K562 (cell line): Measurements from ENCODE around the gene SRPK2. TPM values are rescaled to one million over a fixed set of nuclear protein-coding genes. Genes with fewer than 3 reads are reported as not detected.
A peak's percentile ranks its signal among the peaks of the same experiment; 100 is the strongest.

Source experiments
- ATF4 ChIP-seq: fragments of 450-650 bp; formaldehyde crosslinking; IDR thresholded peaks from 2 replicates; pipeline ENCODE4 v1.4.0; 2022; ENCODE audit warnings: mild to moderate bottlenecking, moderate library complexity
- CCNT2 ChIP-seq: IDR thresholded peaks from 2 replicates; pipeline ENCODE4 v1.6.1; 2011; ENCODE audit warnings: borderline replicate concordance, low read depth, mild to moderate bottlenecking, moderate library complexity, mixed read lengths, low read length; ENCODE audit not compliant: insufficient read length; ENCODE audit errors: extremely low read depth
- ELF2 ChIP-seq: fragments of 250-450 bp; sonication (Bioruptor Pico); IDR thresholded peaks from 2 replicates; pipeline ENCODE4 v1.5.0; 2021; ENCODE audit warnings: mild to moderate bottlenecking
- FUS ChIP-seq: fragments of 200-400 bp; formaldehyde crosslinking; optimal IDR thresholded peaks from 2 replicates; pipeline ENCODE3; 2017; ENCODE audit warnings: low read depth, low read length
- KLF13 ChIP-seq: fragments of 450-650 bp; IDR thresholded peaks from 2 replicates; pipeline ENCODE4 v1.6.1; 2016; ENCODE audit warnings: missing genetic modification characterization, low read depth, mild to moderate bottlenecking, missing compliant biosample characterization, moderate library complexity, borderline replicate concordance
- POLR2AphosphoS5 ChIP-seq: IDR thresholded peaks from 2 replicates; pipeline ENCODE4 v1.6.1; 2011; ENCODE audit warnings: mild to moderate bottlenecking, low read depth, low read length, moderate library complexity; ENCODE audit not compliant: control insufficient read depth, insufficient read depth
- RFX5 ChIP-seq: IDR thresholded peaks from 2 replicates; pipeline ENCODE4 v1.6.1; 2011; ENCODE audit warnings: low read depth, mild to moderate bottlenecking, improper control_type of control experiment, low read length
- STAT6 ChIP-seq: sonication (generic); formaldehyde crosslinking; IDR thresholded peaks from 2 replicates; pipeline ENCODE4 v1.8.1; 2023; ENCODE audit warnings: mild to moderate bottlenecking, missing genetic modification reagents
- TARDBP ChIP-seq: fragments of 450-650 bp; IDR thresholded peaks from 2 replicates; pipeline ENCODE4 v1.6.1; 2016
- TEAD2 ChIP-seq: fragments of 450-650 bp; IDR thresholded peaks from 2 replicates; pipeline ENCODE4 v1.6.1; 2016; ENCODE audit warnings: missing genetic modification characterization, control low read depth, missing compliant biosample characterization
- ZBTB2 ChIP-seq: fragments of 450-650 bp; IDR thresholded peaks from 2 replicates; pipeline ENCODE4 v1.6.1; 2016; ENCODE audit warnings: antibody characterized with exemption
- ZNF318 ChIP-seq, 2 experiments: fragments of 450-650 bp; IDR thresholded peaks; 2 replicates each; pipeline ENCODE4 v1.6.1; 2016; ENCODE audit warnings: mild to moderate bottlenecking in 2 of 2, borderline replicate concordance in 1 of 2, low read depth in 1 of 2, moderate library complexity in 1 of 2
- polyA plus RNA-seq, 8 experiments: library from polyadenylated mRNA; depleted of rRNA in 4 of 8; stranded (reverse) in 5 of 8; unstranded in 3 of 8; fragments of >200 nt; fragmentation: Nextera tagmentation in 2 of 8; fragmentation: Illumina TruSeq in 1 of 8; extraction: Ambion mirVana in 2 of 8; extraction: Trizol in 1 of 8; gene quantifications; 2 replicates each; pipeline versions ENCODE4 v1.2.1 to v1.2.3, GENCODE V29; 2011 to 2014; ENCODE audit warnings: inconsistent platforms in 1 of 8, missing spikeins in 1 of 8
- total RNA-seq, 7 experiments: library from RNA; depleted of rRNA in 6 of 7; stranded (reverse); fragments of >200 nt in 6 of 7; fragmentation: Illumina TruSeq in 2 of 7; extraction: Trizol in 2 of 7; gene quantifications; 2 replicates each; pipeline versions ENCODE4 v1.2.1 to v1.2.3, GENCODE V29; 2011 to 2021; ENCODE audit warnings: low replicate concordance in 1 of 7

The SRPK2 gene
- total and polyA plus RNA-seq, 9 of the 15 experiments (the other 6 are each of a cell fraction or from before 2014, with no cell fraction given), result 21.5 to 44.7 (median 33.3) TPM

GRCh38 chr7:105387508-105388355, 989 bp downstream of the SRPK2 start (continued):
- 0 out of 4 replicates have a peak, but pooled peaks of 1 of the 2 experiments have one; percentile 1 for TF ChIP-seq ZNF318 (IDR thresholded peaks at IDR 0.05; ENCODE audit: borderline replicate concordance in 1 of 2, low read depth in 1 of 2)
- peak; percentile 58; the same call in 1 of the 2 replicates for TF ChIP-seq KLF13 (tag)
- TF ChIP-seq ATF4 (CRISPR knock-in tag), result no peak
- TF ChIP-seq TEAD2 (tag), result no peak
- TF ChIP-seq TARDBP, result 0 out of 2 replicates have a peak, but pooled peaks have one; percentile 58
- TF ChIP-seq POLR2AphosphoS5, result no peak
- no peak for TF ChIP-seq ZBTB2
- TF ChIP-seq STAT6 (CRISPR knock-in tag), result no peak
- peak; percentile 49 for TF ChIP-seq CCNT2
- no peak for TF ChIP-seq RFX5
- peak; percentile 76; the same call in 1 of the 2 replicates for TF ChIP-seq ELF2
- TF ChIP-seq FUS, result peak; percentile 20
